ENCODE measurements around the gene AGAP1.

- no peak for TF ChIP-seq POLR2AphosphoS5 (IDR thresholded peaks at IDR 0.05)
- no peak for TF ChIP-seq CTCF (IDR thresholded peaks at IDR 0.05)
Observed at GRCh38 chr2:235877275-235877802, 383.5 kb downstream of the AGAP1 start.

All from sigmoid colon (tissue), 4 donors.